GM12872 (cell line): ENCODE measurements around the gene DNAJC5G.

ENCODE experiments used
- TF ChIP-seq, protein P1 (sequence below): IDR thresholded peaks from 3 replicates; pipeline ENCODE4 v1.5.1; 2011; ENCODE audit warnings: low read depth, mild to moderate bottlenecking, low read length, moderate library complexity; ENCODE audit not compliant: insufficient read depth

Gene DNAJC5G

DNA sequence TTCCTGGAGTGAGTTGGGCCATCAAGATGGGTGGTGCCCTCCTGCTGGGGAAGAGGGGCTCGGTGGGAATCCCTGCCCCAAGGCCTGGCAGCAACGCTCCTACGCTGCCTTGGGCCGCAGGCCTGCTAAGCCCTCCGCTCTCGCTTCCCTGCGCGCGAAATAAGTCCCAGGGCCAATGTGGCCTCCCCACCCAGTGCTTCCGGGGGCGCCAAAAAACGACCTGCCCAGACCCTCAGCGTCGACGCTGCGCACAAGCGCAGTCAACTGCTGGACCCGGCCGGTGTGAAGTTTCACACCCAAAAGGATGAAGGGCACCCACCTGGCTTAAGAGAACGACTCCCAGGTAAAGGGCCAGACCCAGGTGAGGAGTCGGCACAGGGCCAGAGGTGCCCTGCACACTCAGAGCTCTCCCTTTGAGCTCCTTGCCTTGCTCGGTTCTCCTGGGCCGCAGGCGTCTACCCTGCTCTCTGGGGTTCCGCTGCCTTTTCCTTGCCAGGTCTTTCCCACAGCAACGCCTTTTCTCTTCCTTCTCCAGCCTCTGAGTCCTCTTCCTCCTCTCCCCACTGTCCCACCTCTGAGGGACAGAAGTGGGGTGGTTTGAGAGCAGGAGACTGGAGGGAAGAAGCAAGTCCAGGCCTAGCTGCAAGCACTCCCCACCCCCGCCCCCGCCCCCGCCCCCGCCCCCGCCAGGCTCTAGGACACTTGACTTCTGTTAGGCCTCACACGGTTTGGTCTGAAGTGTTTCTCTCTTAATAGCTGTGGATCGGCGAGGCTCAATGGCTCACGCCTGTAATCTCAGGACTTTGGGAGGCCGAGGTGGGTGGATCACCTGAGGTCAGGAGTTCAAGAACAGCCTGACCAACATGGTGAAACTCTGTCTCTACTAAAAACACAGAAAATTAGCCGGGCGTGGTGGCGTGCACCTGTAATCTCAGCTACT lies at the start of gene DNAJC5G:
DNAJC5G (plus strand) TSS at position 223 of the 940 bp plus-strand sequence. CDS start 1,296 bp downstream, outside the sequence.
- TF ChIP-seq, protein P1, sequence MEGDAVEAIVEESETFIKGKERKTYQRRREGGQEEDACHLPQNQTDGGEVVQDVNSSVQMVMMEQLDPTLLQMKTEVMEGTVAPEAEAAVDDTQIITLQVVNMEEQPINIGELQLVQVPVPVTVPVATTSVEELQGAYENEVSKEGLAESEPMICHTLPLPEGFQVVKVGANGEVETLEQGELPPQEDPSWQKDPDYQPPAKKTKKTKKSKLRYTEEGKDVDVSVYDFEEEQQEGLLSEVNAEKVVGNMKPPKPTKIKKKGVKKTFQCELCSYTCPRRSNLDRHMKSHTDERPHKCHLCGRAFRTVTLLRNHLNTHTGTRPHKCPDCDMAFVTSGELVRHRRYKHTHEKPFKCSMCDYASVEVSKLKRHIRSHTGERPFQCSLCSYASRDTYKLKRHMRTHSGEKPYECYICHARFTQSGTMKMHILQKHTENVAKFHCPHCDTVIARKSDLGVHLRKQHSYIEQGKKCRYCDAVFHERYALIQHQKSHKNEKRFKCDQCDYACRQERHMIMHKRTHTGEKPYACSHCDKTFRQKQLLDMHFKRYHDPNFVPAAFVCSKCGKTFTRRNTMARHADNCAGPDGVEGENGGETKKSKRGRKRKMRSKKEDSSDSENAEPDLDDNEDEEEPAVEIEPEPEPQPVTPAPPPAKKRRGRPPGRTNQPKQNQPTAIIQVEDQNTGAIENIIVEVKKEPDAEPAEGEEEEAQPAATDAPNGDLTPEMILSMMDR, result no peak

- TF ChIP-seq, protein P1, result no peak
Measured at GRCh38 chr2:27225526-27225925, 49.7 kb upstream of the DNAJC5G start.

GRCh38 chr2:27227501-27227900 lies 47.7 kb upstream of the DNAJC5G start:
- TF ChIP-seq, protein P1, result no peak

- TF ChIP-seq, protein P1, result no peak
Measured at GRCh38 chr2:27231921-27232320, 43.3 kb upstream of the DNAJC5G start.

GRCh38 chr2:27233341-27233740 lies 41.9 kb upstream of the DNAJC5G start:
- TF ChIP-seq, protein P1, result no peak

DNA sequence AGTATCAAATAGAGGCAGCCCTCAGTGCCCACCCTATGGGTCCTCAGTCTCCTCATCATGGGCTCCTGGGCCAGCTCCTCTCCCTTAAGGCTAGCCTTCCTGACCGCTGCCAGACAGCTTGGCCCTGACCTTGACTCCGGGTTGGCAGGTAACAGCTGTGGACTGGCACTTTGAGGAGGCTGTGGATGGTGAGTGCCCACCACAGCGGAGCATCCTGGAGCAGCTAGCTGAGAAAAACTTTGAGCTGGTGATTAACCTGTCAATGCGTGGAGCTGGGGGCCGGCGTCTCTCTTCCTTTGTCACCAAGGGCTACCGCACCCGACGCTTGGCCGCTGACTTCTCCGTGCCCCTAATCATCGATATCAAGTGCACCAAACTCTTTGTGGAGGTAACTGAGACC lies 39.1 kb upstream of the DNAJC5G start:
- TF ChIP-seq, protein P1, result no peak

DNA sequence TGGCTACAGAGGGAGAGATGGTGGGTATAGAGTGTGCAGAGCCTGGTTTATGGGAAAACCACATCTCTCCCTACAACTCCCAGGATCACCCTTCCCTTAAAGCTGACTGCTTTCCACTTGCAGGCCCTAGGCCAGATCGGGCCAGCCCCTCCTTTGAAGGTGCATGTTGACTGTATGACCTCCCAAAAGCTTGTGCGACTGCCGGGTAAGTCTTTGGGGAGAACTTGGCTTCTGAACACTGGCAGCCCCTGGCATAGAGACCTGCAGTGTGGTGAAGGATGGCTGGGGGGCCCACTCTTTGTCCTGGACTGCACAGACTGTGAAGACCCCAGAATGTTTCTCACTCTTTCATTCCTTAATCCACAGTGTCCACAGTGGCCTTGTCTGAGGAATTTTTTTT lies 38.6 kb upstream of the DNAJC5G start:
- TF ChIP-seq, protein P1, result no peak
